Ovary (tissue), 9 donors: Measurements from ENCODE around the gene LSAMP. TPM values are rescaled to one million over a fixed set of nuclear protein-coding genes. Genes with fewer than 3 reads are reported as not detected.
"Not testable (repeated sequence)": the region's sequence is repeated elsewhere in the genome, so short reads cannot be mapped to it uniquely, and the experiment has no call there.

Experiments
- DNase-seq, 5 donors: peaks; one replicate each; pipeline ENCODE4 v3.0.0-alpha.2; 2019 to 2020
- H3K27ac ChIP-seq, 2 donors: fragments of 200-600 bp; one replicate each; pipeline versions ENCODE4 v1.5.1 to v1.8.0; 2019 to 2022
- H3K27me3 ChIP-seq: fragments of 200-600 bp; one replicate; pipeline ENCODE4 v1.8.0; 2022
- H3K36me3 ChIP-seq: fragments of 200-600 bp; sonication (generic); one replicate; pipeline ENCODE4 v1.5.1; 2019
- H3K4me1 ChIP-seq: one replicate; pipeline ENCODE4 v1.8.1; 2013; ENCODE audit warnings: mild to moderate bottlenecking, moderate library complexity; ENCODE audit not compliant: insufficient read depth
- H3K4me3 ChIP-seq: fragments of 200-600 bp; sonication (generic); one replicate; pipeline ENCODE4 v1.5.1; 2017
- H3K9me3 ChIP-seq, 2 donors: fragments of 200-600 bp in 1 of 2; sonication (generic) in 1 of 2; one replicate each; pipeline versions ENCODE4 v1.5.1 to v1.8.1; 2013 to 2019; ENCODE audit warnings: mild to moderate bottlenecking in 1 of 2, moderate library complexity in 1 of 2
- CTCF ChIP-seq, 3 donors: fragments of 450-650 bp in 2 of 3; fragments of 200-600 bp in 1 of 3; IDR thresholded peaks; one replicate each; pipeline versions ENCODE4 v1.5.1 to v1.8.0; 2016 to 2022; ENCODE audit warnings: antibody characterized with exemption in 3 of 3, mild to moderate bottlenecking in 1 of 3
- EP300 ChIP-seq: sonication (generic); formaldehyde crosslinking; IDR thresholded peaks from one replicate; pipeline ENCODE4 v1.6.1; 2017; ENCODE audit warnings: antibody characterized with exemption
- POLR2A ChIP-seq: fragments of 450-650 bp; IDR thresholded peaks from one replicate; pipeline ENCODE4 v1.6.1; 2017; ENCODE audit warnings: antibody characterized with exemption, mild to moderate bottlenecking, moderate library complexity
- WGBS, 3 donors: extraction: QIAGEN DNeasy Blood & Tissue Kit in 1 of 3; methylation state at CpG; one replicate each; pipeline versions ENCODE4 v1.1.5 to v1.1.7; 2013 to 2017; 5-methylcytosine and 5-hydroxymethylcytosine counted together
- intact Hi-C, 4 donors: fragments of 100-400 bp; cut with DNase I; formaldehyde crosslinking; loops; one replicate each; pipeline versions ENCODE4 v1.11.0 to v1.15.1; 2022 to 2023
- polyA plus RNA-seq, 2 donors: library from polyadenylated mRNA; stranded (reverse); fragments of 200-250 nt in 1 of 2; fragments of 350-450 nt in 1 of 2; fragmentation: Illumina TruSeq in 1 of 2; extraction: RNeasy Lipid Tissue Mini Kit (QIAGEN cat#74804) in 1 of 2; gene quantifications; one replicate each; pipeline ENCODE4 v1.2.3, GENCODE V29; 2013 to 2014
- total RNA-seq, 7 donors: library from RNA; depleted of rRNA in 2 of 7; stranded (reverse); fragments of >200 nt in 2 of 7; fragmentation: NEBNext Ultra II Directional in 3 of 7; extraction: Animal tissue kit (Norgen Biotek cat#: 25700) in 3 of 7; gene quantifications; one replicate each; pipeline versions ENCODE4 v1.1.0 to v1.2.4, GENCODE V29; 2016 to 2023
- donor health status: DM: no; HTN: no; CAD: no; lungs with moderate emphysema.
- donor health status: DM: no; HTN: no; CAD: no.
- donor health status: Bipolar disorder and iron deficiency.
- donor health status: DM: yes; HTN: yes; CAD: no.
- donor health status: DM: no; HTN: no; CAD: no.
- donor health status: DM: yes; HTN: yes; CAD: no.

LSAMP gene
- total and polyA plus RNA-seq, 9 donors = 1.1 to 13.0 (median 5.4) TPM

GRCh38 chr3:115848641-115849040 lies 596.6 kb downstream of the LSAMP start:
- Histone ChIP-seq H3K4me3 (no peak overlapping the region), H3K27me3 (no peaks in the 10 kb centered on the region), H3K4me1 (no peaks in the 10 kb centered on the region), H3K27ac (no peak overlapping the region), H3K9me3 (no peaks in the 10 kb centered on the region), H3K36me3 (no peaks in the 10 kb centered on the region)
- intact Hi-C loops = no loop called here
- WGBS, 3 donors = 97 to 100% (median 99%) methylated on average over 1 of the region's 1 CpG
- TF ChIP-seq CTCF (IDR thresholded peaks at IDR 0.05) (no peak), EP300 (no peak), POLR2A (no peak)
- no peak for DNase-seq

- WGBS, 3 donors = 43 to 92% (median 81%) methylated on average over 1 of the region's 1 CpG
Measured at GRCh38 chr3:115845986-115846385, 599.3 kb downstream of the LSAMP start.

GRCh38 chr3:115844729-115845128 lies 600.6 kb downstream of the LSAMP start:
- DNase-seq, H3K27ac ChIP-seq, intact Hi-C loops, H3K27me3 ChIP-seq, H3K9me3 ChIP-seq, H3K4me3 ChIP-seq, H3K4me1 ChIP-seq, H3K36me3 ChIP-seq: not testable (repeated sequence)
- 88 to 96% (median 96%) methylated on average over 5 of the region's 5 CpGs for WGBS, 3 donors

More at GRCh38 chr3:115845986-115846385, 599.3 kb downstream of the LSAMP start:
- DNase-seq = no peak
- no peak for TF ChIP-seq EP300
- TF ChIP-seq CTCF (IDR thresholded peaks at IDR 0.05) = no peak
- no peak for TF ChIP-seq POLR2A
- intact Hi-C loops = no loop called here
- Histone ChIP-seq H3K4me1 (peaks cover 2% of the 10 kb centered on the region), H3K9me3 (no peaks in the 10 kb centered on the region), H3K27me3 (no peaks in the 10 kb centered on the region), H3K27ac (no peak overlapping the region), H3K36me3 (no peaks in the 10 kb centered on the region), H3K4me3 (no peak overlapping the region)

- intact Hi-C loops = no loop called here
- no peak for TF ChIP-seq EP300
- no peak for TF ChIP-seq POLR2A
- TF ChIP-seq CTCF (IDR thresholded peaks at IDR 0.05) = no peak
Measured at GRCh38 chr3:115843206-115843605, 602.1 kb downstream of the LSAMP start.

GRCh38 chr3:115839246-115839645 lies 606.0 kb downstream of the LSAMP start:
- H3K9me3 ChIP-seq = no peaks in the 10 kb centered on the region
- H3K36me3 ChIP-seq = no peaks in the 10 kb centered on the region
- DNase-seq = no peak
- no peak overlapping the region for H3K4me3 ChIP-seq
- no peak overlapping the region for H3K27ac ChIP-seq
- intact Hi-C loops = no loop called here
- H3K27me3 ChIP-seq = no peaks in the 10 kb centered on the region
- H3K4me1 ChIP-seq = peaks cover 2% of the 10 kb centered on the region
- TF ChIP-seq CTCF (IDR thresholded peaks at IDR 0.05) (no peak), POLR2A (no peak), EP300 (no peak)

More at GRCh38 chr3:115843206-115843605, 602.1 kb downstream of the LSAMP start:
- H3K4me1 ChIP-seq = peaks cover 2% of the 10 kb centered on the region
- WGBS, 3 donors = 91 to 96% (median 93%) methylated on average over 1 of the region's 1 CpG
- no peaks in the 10 kb centered on the region for H3K36me3 ChIP-seq
- no peak overlapping the region for H3K27ac ChIP-seq
- no peak for DNase-seq
- H3K4me3 ChIP-seq = no peak overlapping the region
- no peaks in the 10 kb centered on the region for H3K9me3 ChIP-seq
- no peaks in the 10 kb centered on the region for H3K27me3 ChIP-seq
